NCI-H510A (cell line): ENCODE data around the gene PLA2G5.

Experiments
- DNase-seq: peaks from one replicate; lab custom pipeline; 2025; lab: John Stamatoyannopoulos, UW

PLA2G5 gene

GRCh38 chr1:20090119-20090518 is 20.1 kb downstream of the PLA2G5 start:
- no peak for DNase-seq

- no peak for DNase-seq
Observed at GRCh38 chr1:20090641-20091040, 20.6 kb downstream of the PLA2G5 start.

GRCh38 chr1:20093303-20093702 is 23.3 kb downstream of the PLA2G5 start:
- DNase-seq = no peak

GRCh38 chr1:20093940-20094391 is 24.0 kb downstream of the PLA2G5 start:
- no peak for DNase-seq

- DNase-seq = no peak
Observed at GRCh38 chr1:20095564-20096434, 25.8 kb downstream of the PLA2G5 start.

- DNase-seq = no peak
Observed at GRCh38 chr1:20096840-20097447, 26.9 kb downstream of the PLA2G5 start.

- DNase-seq = no peak
Observed at GRCh38 chr1:20099533-20099932, 29.5 kb downstream of the PLA2G5 start.

- peak; percentile 49 for DNase-seq
Observed at GRCh38 chr1:20100632-20101355, 30.8 kb downstream of the PLA2G5 start.

- no peak for DNase-seq
Observed at GRCh38 chr1:20102875-20103274, 32.9 kb downstream of the PLA2G5 start.

GRCh38 chr1:20105856-20106255 is 35.9 kb downstream of the PLA2G5 start:
- no peak for DNase-seq

GRCh38 chr1:20107351-20107750 is 37.4 kb downstream of the PLA2G5 start:
- no peak for DNase-seq

GRCh38 chr1:20107796-20108195 is 37.8 kb downstream of the PLA2G5 start:
- no peak for DNase-seq

- no peak for DNase-seq
Observed at GRCh38 chr1:20108366-20109123, 38.6 kb downstream of the PLA2G5 start.

GRCh38 chr1:20109223-20109856 is 39.3 kb downstream of the PLA2G5 start:
- no peak for DNase-seq

GRCh38 chr1:20110679-20111078 is 40.7 kb downstream of the PLA2G5 start:
- no peak for DNase-seq

GRCh38 chr1:20111452-20111851 is 41.5 kb downstream of the PLA2G5 start:
- DNase-seq = no peak

- DNase-seq = no peak
Observed at GRCh38 chr1:20112279-20113000, 42.4 kb downstream of the PLA2G5 start.

GRCh38 chr1:20114021-20114648 is 44.1 kb downstream of the PLA2G5 start:
- no peak for DNase-seq

GRCh38 chr1:20115479-20115878 is 45.5 kb downstream of the PLA2G5 start:
- no peak for DNase-seq

GRCh38 chr1:20115916-20116315 is 45.9 kb downstream of the PLA2G5 start:
- DNase-seq = no peak
